Measurements from ENCODE around the gene COL4A2.
"Not testable (repeated sequence)": the region's sequence is repeated elsewhere in the genome, so short reads cannot be mapped to it uniquely, and the experiment has no call there.

The COL4A2 gene

DNA sequence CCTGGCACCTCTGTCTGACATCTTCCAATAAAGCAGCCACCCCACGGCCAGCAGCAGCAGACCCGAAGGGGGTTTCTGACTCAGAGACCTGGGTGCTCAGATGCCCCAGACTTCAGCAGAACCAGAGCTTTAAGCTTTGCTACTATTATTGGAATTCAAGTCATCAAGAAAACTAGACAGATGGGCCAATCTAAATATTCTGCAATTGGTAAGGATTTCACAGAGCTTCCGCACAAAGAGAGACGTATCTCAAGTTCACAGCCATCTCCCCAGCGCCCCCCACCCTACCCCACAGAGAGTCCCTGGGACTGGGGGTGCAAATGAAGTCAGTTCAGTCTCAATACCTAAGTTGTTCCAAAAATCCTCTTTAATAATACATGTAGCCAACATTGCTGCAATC, 215.6 kb downstream of the COL4A2 start:
- FAIRE-seq (no peak), DNase-seq (ENCODE audit: insufficient read length, low spot score) (no peak)
- no peak for TF ChIP-seq POLR2A (IDR thresholded peaks at IDR 0.05; ENCODE audit: low read depth, low read length)

DNA sequence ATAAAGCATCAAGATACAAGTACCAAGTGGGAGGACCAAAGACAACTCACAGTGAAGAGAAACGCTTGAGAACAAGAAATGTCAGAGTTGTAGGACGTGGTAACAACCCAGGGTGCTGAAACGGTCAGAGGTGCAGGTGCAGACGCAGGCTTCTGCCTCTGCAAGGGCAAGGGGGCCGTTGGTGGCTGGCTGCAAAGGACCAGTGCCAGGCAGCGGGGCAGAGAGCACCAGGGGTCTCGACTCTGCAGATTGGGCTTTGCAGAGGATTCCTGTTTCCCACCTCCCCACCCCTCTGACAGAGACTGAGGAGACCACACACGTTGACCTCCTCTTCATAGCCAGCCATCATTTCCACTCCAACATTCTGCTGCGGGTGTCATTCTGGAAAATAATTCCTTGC, 216.1 kb downstream of the COL4A2 start:
- DNase-seq (ENCODE audit: insufficient read length, low spot score) (no peak), FAIRE-seq (no peak)
- no peak for TF ChIP-seq POLR2A (IDR thresholded peaks at IDR 0.05; ENCODE audit: low read depth, low read length)

DNA sequence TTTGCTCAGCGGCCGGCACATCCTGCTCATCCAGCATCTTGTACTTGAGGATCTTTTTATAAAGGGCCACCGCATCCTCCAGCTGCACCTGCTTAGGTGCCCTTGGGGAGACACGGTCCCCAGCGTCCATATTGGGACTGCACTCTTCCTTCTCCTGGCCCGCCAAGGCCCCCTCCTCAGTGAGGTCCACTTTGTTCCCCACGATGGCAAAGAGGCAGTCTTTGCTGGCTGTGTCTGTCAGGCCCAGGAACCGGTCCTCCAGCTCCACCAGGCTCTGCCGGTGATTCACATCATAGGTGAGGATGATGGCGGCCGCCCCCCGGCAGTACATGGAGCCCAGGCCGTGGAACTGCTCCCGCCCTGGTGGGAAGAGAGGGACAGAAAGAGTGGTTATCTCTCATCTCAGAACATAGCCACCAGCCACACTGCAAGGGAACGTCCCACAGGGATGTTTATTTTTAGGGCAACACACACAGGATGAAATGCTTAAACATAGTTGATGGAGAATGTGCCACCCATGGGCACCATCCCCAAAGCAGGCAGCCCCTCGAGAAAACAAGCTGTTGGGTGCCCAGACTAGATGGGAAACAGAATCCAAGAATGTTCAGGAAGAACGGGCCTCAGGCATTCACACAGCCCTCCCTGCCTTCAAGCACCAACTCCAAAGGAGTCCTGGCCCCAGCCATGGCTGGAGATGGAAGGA, 216.9 kb downstream of the COL4A2 start:
- no peak for TF ChIP-seq POLR2A (IDR thresholded peaks at IDR 0.05; ENCODE audit: low read depth, low read length)
- DNase-seq (ENCODE audit: insufficient read length, low spot score): no peak
- FAIRE-seq: no peak

DNA sequence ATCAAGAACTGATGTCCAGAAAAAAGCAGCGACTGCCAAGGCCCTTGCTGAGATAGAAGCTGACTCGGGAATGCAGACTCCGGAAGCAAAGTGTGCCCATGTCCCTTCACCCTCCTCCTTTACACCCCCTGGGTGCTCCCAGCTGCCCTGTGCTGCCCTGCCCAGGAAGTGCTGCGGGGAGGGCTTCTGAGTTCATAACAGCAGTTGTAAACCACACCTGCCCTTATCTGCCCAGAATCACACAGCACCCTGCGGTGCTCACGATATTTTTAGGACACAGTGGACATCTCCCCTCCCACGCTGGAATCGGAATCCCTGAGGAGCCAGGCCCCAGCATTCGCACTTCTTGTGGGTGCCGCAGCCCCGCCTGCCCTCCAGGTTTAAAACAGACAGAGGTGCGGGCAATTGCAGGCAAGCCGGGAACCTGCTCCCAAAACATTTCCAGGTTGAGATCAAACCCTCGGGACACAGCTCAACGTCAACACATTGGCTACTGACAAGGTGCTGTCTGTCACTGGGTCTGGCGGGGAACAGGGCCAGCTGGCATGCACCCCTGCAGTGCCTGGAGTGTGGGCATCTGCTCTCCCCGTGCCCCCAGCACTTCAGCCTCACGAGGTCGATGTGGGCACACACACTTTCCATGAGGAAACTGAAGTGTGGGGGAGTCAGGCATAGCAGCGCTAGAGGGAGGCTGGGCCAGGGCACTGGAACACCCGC, 217.6 kb downstream of the COL4A2 start:
- FAIRE-seq (peak; percentile 84), DNase-seq (ENCODE audit: insufficient read length, low spot score) (peak; percentile 81)
- TF ChIP-seq POLR2A (IDR thresholded peaks at IDR 0.05; ENCODE audit: low read depth, low read length): no peak

DNA sequence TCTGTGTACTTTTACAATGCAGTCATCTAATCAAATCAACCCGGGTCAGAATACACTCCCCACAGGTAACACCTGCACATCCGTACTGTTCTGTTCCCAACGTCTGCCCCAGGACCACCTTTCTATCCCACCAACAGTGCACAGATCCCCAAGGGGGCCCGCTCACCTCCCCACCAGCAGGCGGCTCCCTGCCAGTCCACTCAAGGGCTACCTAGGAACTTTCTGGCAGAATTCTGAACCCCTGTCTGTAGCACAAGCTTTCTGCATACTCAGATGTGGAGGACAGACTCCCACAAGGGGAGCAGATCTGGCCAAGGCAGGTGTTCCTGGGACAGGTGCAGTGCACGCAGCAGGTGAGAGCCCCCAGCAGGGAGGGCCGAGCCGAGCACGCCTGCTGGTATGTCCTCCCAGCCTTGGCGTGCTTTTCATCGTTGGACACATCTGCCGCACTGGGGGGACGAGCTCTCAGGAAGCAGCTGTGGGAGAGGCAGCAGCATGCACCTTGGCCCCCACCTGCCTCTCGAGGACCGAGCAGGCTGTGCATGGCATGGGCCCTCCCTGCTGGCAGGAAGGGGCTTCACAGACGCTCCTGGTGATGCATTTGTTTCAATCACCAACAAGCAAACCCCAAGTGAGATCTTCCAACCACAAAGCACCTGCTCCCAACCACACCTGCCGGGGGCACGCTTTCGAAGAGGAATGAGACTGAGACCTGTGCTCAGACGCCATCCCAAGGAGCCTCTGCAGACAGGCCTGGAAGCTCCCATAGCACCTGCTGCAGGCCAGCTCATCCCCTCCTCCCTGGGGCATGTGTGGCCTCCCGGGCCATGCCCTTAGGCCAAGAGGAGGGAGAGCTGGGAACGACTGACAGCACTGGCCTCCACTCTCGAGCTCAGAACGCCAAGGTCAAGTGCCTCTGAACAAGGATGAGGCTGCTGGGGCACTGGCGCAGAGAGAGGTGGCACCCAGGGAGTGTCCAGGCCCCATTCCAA, 218.5 kb downstream of the COL4A2 start:
- FAIRE-seq (no peak), DNase-seq (ENCODE audit: insufficient read length, low spot score) (no peak)
- no peak for TF ChIP-seq POLR2A (IDR thresholded peaks at IDR 0.05; ENCODE audit: low read depth, low read length)

DNA sequence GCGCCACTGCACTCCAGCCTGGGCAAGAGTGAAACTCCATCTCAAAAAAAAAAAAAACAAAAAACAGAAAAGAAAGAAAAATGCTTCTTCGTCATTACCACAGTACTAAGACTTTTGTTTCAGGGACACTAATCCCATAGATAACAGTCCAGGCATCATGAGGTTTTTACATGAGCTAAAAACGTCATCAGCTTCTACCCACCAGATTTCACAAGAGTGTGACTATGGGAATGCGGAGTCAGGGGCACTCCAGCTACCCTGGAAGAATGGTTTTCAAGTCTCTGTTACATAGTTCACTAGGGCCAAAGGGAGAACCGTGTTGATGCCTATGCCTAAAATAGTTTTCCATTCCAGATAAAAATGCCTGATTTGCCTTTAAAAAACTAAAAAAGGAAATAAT, 221.3 kb downstream of the COL4A2 start:
- no peak for DNase-seq (ENCODE audit: insufficient read length, low spot score)
- FAIRE-seq: no peak
- no peak for TF ChIP-seq POLR2A (IDR thresholded peaks at IDR 0.05; ENCODE audit: low read depth, low read length)

DNA sequence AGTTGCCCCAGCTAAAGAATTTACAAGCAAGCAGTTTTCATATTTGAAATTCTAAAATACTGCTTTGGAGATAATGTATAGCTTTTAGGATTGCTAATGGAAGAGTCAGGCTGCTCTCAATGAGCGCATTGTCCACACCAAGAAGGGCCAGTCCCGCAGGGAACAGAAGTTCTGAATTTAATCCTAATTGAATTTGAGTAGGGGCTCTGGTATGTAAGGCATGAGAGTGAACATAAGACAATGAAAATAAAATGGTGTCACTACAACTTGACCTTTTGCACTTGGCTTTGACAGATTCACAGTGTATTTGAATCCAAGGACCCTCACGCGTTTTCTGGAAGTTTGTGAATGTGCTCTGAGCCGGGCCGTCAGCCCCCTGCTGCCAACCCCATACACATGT, 221.8 kb downstream of the COL4A2 start:
- no peak for DNase-seq (ENCODE audit: insufficient read length, low spot score)
- no peak for FAIRE-seq
- TF ChIP-seq POLR2A (IDR thresholded peaks at IDR 0.05; ENCODE audit: low read depth, low read length): no peak

DNA sequence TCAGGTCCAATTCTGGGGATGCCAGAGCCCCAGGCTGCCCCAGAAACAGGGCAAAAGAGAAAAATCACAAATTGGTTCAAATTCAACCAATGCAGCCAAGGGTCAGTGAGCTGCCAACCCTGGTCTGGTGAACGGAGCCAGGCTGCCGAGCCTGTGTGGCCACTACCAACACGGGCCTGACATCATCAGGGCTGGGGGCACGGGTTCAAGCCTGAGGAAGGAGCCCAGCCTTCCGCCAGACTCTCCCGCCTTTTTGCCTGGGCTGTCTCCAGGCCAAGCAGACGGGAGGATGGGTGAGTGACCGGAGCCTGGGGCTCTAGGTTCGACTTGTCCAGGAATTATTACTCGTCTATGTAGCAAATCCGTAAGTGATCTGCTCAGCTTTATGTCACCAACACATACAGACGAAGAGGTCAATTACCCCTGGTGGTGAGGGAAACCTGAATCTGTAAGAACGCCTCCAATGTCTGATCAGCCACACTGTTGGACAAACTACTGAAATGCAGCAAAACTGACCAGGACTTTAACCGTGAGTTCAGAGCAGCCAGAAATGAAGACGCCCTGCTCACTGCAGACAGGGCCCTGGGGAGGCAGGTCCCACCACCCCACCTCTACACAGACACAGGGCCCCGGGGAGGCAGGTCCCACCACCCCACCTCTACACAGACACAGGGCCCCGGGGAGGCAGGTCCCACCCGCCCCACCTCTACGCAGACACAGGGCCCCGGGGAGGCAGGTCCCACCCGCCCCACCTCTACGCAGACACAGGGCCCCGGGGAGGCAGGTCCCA, 222.6 kb downstream of the COL4A2 start:
- no peak for TF ChIP-seq POLR2A (IDR thresholded peaks at IDR 0.05; ENCODE audit: low read depth, low read length)
- FAIRE-seq (no peak), DNase-seq (ENCODE audit: insufficient read length, low spot score) (no peak)

DNA sequence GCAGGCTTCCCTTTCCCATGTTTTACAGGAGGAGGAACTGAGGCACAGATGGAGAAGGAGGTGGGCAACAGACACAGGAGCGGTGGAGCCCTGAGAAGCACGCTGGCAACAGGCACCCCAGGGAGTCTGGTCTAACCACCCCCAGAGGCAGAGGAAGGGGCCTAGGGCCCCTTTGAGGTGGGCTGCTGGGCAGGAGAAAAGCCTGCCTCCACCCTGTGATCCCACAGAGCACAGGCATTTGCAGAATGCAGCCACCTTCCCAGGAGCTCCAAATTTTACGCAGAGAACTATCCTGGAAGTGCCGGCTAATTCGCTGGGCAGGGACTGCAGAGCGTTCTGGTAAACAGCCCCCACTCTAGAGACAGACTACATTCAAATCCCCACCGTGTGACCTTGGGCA, 224.0 kb downstream of the COL4A2 start:
- no peak for FAIRE-seq
- TF ChIP-seq POLR2A (IDR thresholded peaks at IDR 0.05; ENCODE audit: low read depth, low read length): no peak
- no peak for DNase-seq (ENCODE audit: insufficient read length, low spot score)

DNA sequence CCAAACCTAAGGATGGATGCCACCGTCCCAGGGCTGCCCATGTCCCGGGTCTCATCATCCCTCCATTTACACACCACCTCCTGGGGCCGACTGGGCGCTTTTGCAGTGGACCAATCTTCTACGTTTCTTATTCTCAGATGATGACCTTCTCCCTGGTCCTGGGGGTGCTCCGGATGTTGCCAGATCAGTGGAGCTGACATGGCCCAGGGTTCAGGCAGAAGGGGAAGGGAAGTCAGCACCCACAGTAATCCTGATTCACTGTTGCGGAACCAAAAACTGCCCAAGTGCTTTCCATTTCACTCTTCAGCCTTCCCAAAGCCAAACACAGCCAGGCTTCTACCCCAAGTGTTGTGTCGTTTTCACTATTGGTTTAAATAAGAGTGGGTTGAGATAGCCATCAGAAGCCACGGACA, 224.6 kb downstream of the COL4A2 start:
- DNase-seq (ENCODE audit: insufficient read length, low spot score): no peak
- FAIRE-seq: no peak

DNA sequence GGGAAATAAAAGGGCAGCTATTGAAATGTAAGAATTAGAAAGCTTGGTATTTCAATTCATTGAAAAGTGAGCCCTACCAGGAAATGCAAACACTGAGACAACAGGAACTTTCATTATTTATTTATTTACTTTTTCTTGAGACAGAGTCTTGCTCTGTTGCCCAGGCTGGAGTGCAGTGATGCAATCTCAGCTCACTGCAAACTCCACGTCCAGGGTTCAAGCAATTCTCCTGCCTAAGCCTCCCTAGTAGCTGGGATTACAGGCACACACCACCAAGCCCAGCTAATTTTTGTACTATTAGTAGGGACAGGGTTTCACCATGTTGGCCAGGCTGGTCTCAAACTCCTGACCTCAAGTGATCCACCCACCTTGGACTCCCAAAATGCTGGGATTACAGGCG, 225.2 kb downstream of the COL4A2 start:
- FAIRE-seq; DNase-seq (ENCODE audit: insufficient read length, low spot score): not testable (repeated sequence)

More for the DNA sequence above, 224.6 kb downstream of the COL4A2 start:
- TF ChIP-seq POLR2A (IDR thresholded peaks at IDR 0.05; ENCODE audit: low read depth, low read length): no peak

DNA sequence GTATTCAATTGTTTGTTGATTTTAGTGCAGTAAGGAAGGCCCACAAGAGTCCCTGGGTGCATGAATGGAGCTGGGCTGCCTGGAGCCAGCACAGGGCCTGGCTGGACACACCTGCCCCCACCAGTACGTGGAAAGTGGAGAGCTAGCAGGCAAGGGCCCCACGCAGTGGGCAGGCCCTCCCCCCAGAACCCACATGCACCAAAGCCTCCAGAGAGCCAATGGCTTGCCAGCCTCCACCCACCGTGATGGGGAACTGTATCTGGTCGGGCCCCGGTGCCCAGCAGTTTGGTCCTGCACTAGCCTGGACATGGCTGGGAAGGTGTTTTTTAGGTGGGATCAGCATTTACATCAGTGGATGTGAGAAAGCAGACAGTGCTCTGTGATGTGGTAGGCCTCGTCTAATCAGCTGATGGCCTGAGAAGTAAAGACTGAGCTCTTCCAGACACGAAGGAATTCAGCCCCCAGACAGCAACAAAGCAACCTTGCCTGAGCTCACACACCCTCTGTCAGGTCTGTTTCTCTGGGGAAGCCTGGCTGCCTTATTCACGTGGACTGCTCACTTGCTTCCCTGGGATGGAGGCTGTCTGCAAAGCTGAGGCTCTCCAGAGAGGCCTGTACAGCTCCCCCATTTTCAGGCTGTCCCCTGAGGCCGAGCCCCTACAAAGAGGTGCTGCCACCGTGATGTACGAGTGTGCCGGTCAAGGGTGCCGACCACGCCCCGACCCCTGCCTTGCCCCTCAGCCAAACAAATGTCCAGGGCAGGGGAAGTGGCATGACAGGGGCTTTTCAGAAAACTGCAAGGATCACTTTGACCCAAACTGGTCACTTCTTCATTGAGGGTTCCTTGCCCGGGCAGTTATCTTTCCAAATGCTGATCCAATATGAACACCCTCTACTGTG, 226.9 kb downstream of the COL4A2 start:
- DNase-seq (ENCODE audit: insufficient read length, low spot score): no peak
- no peak for TF ChIP-seq POLR2A (IDR thresholded peaks at IDR 0.05; ENCODE audit: low read depth, low read length)
- FAIRE-seq: no peak
